SK-N-SH (cell line): Measurements from ENCODE around the gene TTC28. TPM values are rescaled to one million over a fixed set of nuclear protein-coding genes. Genes with fewer than 3 reads are reported as not detected.
A peak's percentile ranks its signal among the peaks of the same experiment; 100 is the strongest.
"Not testable (repeated sequence)": the region's sequence is repeated elsewhere in the genome, so short reads cannot be mapped to it uniquely, and the experiment has no call there.

Experiments
- CTCF ChIA-PET: fragments of 300-600, 350-600 bp; formaldehyde crosslinking; extraction: SDS; loops from one replicate; lab custom pipeline; 2021; lab: Yijun Ruan, JAX
- POLR2A ChIA-PET: fragments of 350-600 bp; sonication (Branson Sonifier 250); formaldehyde crosslinking; extraction: SDS; loops from one replicate; lab custom pipeline; 2020; ENCODE audit warnings: antibody characterized with exemption, inconsistent platforms; lab: Yijun Ruan, JAX
- DNase-seq: peaks from one replicate; pipeline ENCODE4 v3.0.0; 2012
- H2AFZ ChIP-seq: fragments of 200-600 bp; sonication (generic); 2 replicates; pipeline ENCODE4 v1.8.1; 2016; ENCODE audit warnings: antibody characterized with exemption, mild to moderate bottlenecking, low read depth
- H3F3A ChIP-seq: fragments of 200-600 bp; sonication (generic); replicated peaks from 2 replicates; pipeline ENCODE3; 2016; ENCODE audit warnings: antibody characterized with exemption, mild to moderate bottlenecking; ENCODE audit not compliant: insufficient read depth
- H3K27ac ChIP-seq, 2 experiments: fragments of 200-500 bp in 1 of 2; fragments of 200-600 bp in 1 of 2; sonication (Bioruptor generic) in 1 of 2; sonication (generic), shearing (Covaris generic) in 1 of 2; 2 replicates each; pipeline versions ENCODE4 v1.5.1 to v1.6.1; 2014 to 2016; ENCODE audit warnings: low read depth in 2 of 2, inconsistent platforms in 1 of 2, low read length in 1 of 2, mild to moderate bottlenecking in 1 of 2, mixed read lengths in 1 of 2
- H3K27me3 ChIP-seq: fragments of 200-600 bp; sonication (generic), shearing (Covaris generic); 2 replicates; pipeline ENCODE4 v1.6.1; 2016; ENCODE audit warnings: mixed run types; ENCODE audit not compliant: insufficient read depth
- H3K36me3 ChIP-seq, 2 experiments: fragments of 200-500 bp in 1 of 2; fragments of 200-600 bp in 1 of 2; sonication (Bioruptor generic) in 1 of 2; sonication (generic) in 1 of 2; replicated peaks in 1 of 2; 2 replicates each; pipeline versions ENCODE3 to v1.5.1; 2014 to 2016; ENCODE audit warnings: low read length in 1 of 2, mild to moderate bottlenecking in 1 of 2; ENCODE audit not compliant: insufficient read depth in 2 of 2, control insufficient read depth in 1 of 2
- H3K4me1 ChIP-seq, 2 experiments: fragments of 200-500 bp in 1 of 2; fragments of 200-600 bp in 1 of 2; sonication (Bioruptor generic) in 1 of 2; sonication (generic), shearing (Covaris generic) in 1 of 2; 2 replicates each; pipeline versions ENCODE4 v1.5.1 to v1.6.1; 2014 to 2016; ENCODE audit warnings: low read depth in 1 of 2, low read length in 1 of 2, mixed run types in 1 of 2; ENCODE audit not compliant: insufficient read depth in 2 of 2, control insufficient read depth in 1 of 2
- H3K4me2 ChIP-seq: fragments of 200-600 bp; sonication (generic), shearing (Covaris generic); 2 replicates; pipeline ENCODE4 v1.6.1; 2017; ENCODE audit warnings: mixed run types
- H3K4me3 ChIP-seq, 2 experiments: fragments of 200-500 bp in 1 of 2; fragments of 200-600 bp in 1 of 2; sonication (Bioruptor generic) in 1 of 2; sonication (generic), shearing (Covaris generic) in 1 of 2; 2 replicates each; pipeline versions ENCODE4 v1.5.1 to v1.8.1; 2014 to 2016; ENCODE audit warnings: low read depth in 2 of 2, inconsistent platforms in 1 of 2, low read length in 1 of 2, mild to moderate bottlenecking in 1 of 2, mixed read lengths in 1 of 2, moderate library complexity in 1 of 2
- H3K79me2 ChIP-seq: fragments of 200-600 bp; sonication (generic); 2 replicates; pipeline ENCODE4 v1.8.1; 2017; ENCODE audit warnings: mild to moderate bottlenecking; ENCODE audit not compliant: insufficient read depth
- H3K9ac ChIP-seq: fragments of 200-600 bp; sonication (generic); 2 replicates; pipeline ENCODE4 v1.6.1; 2017; ENCODE audit warnings: mixed run types
- H3K9me2 ChIP-seq: fragments of 200-600 bp; sonication (generic); 2 replicates; pipeline ENCODE4 v1.6.1; 2017; ENCODE audit warnings: mixed run types
- H3K9me3 ChIP-seq: fragments of 200-600 bp; sonication (generic); 2 replicates; pipeline ENCODE4 v1.6.1; 2017; ENCODE audit warnings: mixed run types, mild to moderate bottlenecking, moderate library complexity
- H4K20me1 ChIP-seq: fragments of 200-600 bp; sonication (generic); 2 replicates; pipeline ENCODE4 v1.6.1; 2017; ENCODE audit warnings: mild to moderate bottlenecking, mixed run types; ENCODE audit not compliant: insufficient read depth
- EZH2phosphoT487 ChIP-seq: fragments of 200-600 bp; sonication (generic); IDR thresholded peaks from 2 replicates; pipeline ENCODE4 v1.6.1; 2017; ENCODE audit warnings: low read depth, mixed run types, mild to moderate bottlenecking, antibody characterized with exemption, moderate library complexity, borderline replicate concordance
- FOSL2 ChIP-seq: IDR thresholded peaks from 2 replicates; pipeline ENCODE4 v1.4.0; 2012; ENCODE audit warnings: low read depth, mild to moderate bottlenecking, moderate library complexity, borderline replicate concordance
- FOXJ3 ChIP-seq: sonication (generic); formaldehyde crosslinking; IDR thresholded peaks from 2 replicates; pipeline ENCODE4 v1.5.1; 2020; ENCODE audit warnings: mild to moderate bottlenecking, missing genetic modification reagents
- IRF3 ChIP-seq: fragments of 150-350 bp; IDR thresholded peaks from 2 replicates; pipeline ENCODE4 v1.6.1; 2016; ENCODE audit warnings: mild to moderate bottlenecking, low read depth, low read length
- MAX ChIP-seq: IDR thresholded peaks from 2 replicates; pipeline ENCODE4 v1.4.0; 2012; ENCODE audit warnings: low read depth
- NRF1 ChIP-seq: IDR thresholded peaks from 2 replicates; pipeline ENCODE4 v1.6.1; 2012; ENCODE audit warnings: low read depth, mild to moderate bottlenecking, low read length
- RAD21 ChIP-seq: IDR thresholded peaks from 2 replicates; pipeline ENCODE4 v1.6.1; 2012; ENCODE audit warnings: mild to moderate bottlenecking, low read length
- TCF12 ChIP-seq: IDR thresholded peaks from 2 replicates; pipeline ENCODE4 v1.4.0; 2012
- WGBS: methylation state at CpG from one replicate; pipeline ENCODE4 v1.1.6; 2017; ENCODE audit warnings: low lambda C conversion rate; 5-methylcytosine and 5-hydroxymethylcytosine counted together
- polyA plus RNA-seq, 3 experiments: library from polyadenylated mRNA; depleted of rRNA; stranded (reverse); fragments of >200 nt; gene quantifications; 2 replicates each; pipeline ENCODE4 v1.2.3, GENCODE V29; 2012

The TTC28 gene
- polyA plus RNA-seq, 1 of the 3 experiments (the other 2 are of a cell fraction), result 5.9 TPM

- H3K4me2 ChIP-seq, H3K9ac ChIP-seq, DNase-seq, H3K27me3 ChIP-seq, H3K9me3 ChIP-seq, POLR2A ChIA-PET, H2AFZ ChIP-seq, H3K36me3 ChIP-seq, H3K4me3 ChIP-seq, H3F3A ChIP-seq, H3K4me1 ChIP-seq, H3K27ac ChIP-seq, H4K20me1 ChIP-seq, CTCF ChIA-PET, H3K9me2 ChIP-seq: not testable (repeated sequence)
- peaks cover 17% of the 10 kb centered on the region for H3K79me2 ChIP-seq
- 97% methylated on average over 12 of the region's 12 CpGs for WGBS
Observed at GRCh38 chr22:28566920-28567499, 112.6 kb downstream of the TTC28 start.

- peaks cover 6% of the 10 kb centered on the region; the same call in 1 of the 2 replicates for H3K79me2 ChIP-seq
- H3K4me2 ChIP-seq, result no peak overlapping the region
- no peak for TF ChIP-seq TCF12
- no peak for TF ChIP-seq FOSL2
- no peak for TF ChIP-seq RAD21
- TF ChIP-seq FOXJ3 (CRISPR knock-in tag), result no peak
- TF ChIP-seq MAX, result no peak
- TF ChIP-seq NRF1, result no peak
- H3K9me3 ChIP-seq, result no peaks in the 10 kb centered on the region
- H2AFZ ChIP-seq, result no peak overlapping the region
- WGBS, result 90% methylated on average over 2 of the region's 2 CpGs
- ChIA-PET POLR2A (no interaction called here), CTCF (no interaction called here)
- H3K4me1 ChIP-seq, result peaks cover 0 to 11% of the 10 kb centered on the region in 2 experiments; a peak in 1 of 4 replicates
- no peaks in the 10 kb centered on the region for H3K9me2 ChIP-seq
- H3K27me3 ChIP-seq, result no peaks in the 10 kb centered on the region
- no peak for DNase-seq
- H4K20me1 ChIP-seq, result no peaks in the 10 kb centered on the region
- H3K9ac ChIP-seq, result no peak overlapping the region
- H3K4me3 ChIP-seq, result no peak overlapping the region
- peaks cover 12% of the 10 kb centered on the region for H3F3A ChIP-seq
- no peak overlapping the region for H3K27ac ChIP-seq
- no peaks in the 10 kb centered on the region for H3K36me3 ChIP-seq
Observed at GRCh38 chr22:28563636-28564035, 116.0 kb downstream of the TTC28 start.

- Histone ChIP-seq H3K36me3 (no peaks in the 10 kb centered on the region), H3K4me2 (no peak overlapping the region)
- TF ChIP-seq IRF3, result no peak
- no peak for TF ChIP-seq EZH2phosphoT487
- TF ChIP-seq, all 33 proteins: peak for 0
- CTCF ChIA-PET, result no interaction called here
- H3K9me3 ChIP-seq, result no peaks in the 10 kb centered on the region
- WGBS, result 100% methylated on average over 1 of the region's 1 CpG
- H3K27ac ChIP-seq, result no peak overlapping the region
- no peaks in the 10 kb centered on the region for H3K9me2 ChIP-seq
- no peaks in the 10 kb centered on the region for H3K27me3 ChIP-seq
- peaks cover 3% of the 10 kb centered on the region; the same call in 1 of the 2 replicates for H3K79me2 ChIP-seq
- H3K9ac ChIP-seq, result no peak overlapping the region
- H2AFZ ChIP-seq, result no peak overlapping the region
- H3F3A ChIP-seq, result peaks cover 12% of the 10 kb centered on the region
- POLR2A ChIA-PET, result no interaction called here
- H3K4me3 ChIP-seq, result no peak overlapping the region
- DNase-seq, result no peak
- H4K20me1 ChIP-seq, result no peaks in the 10 kb centered on the region
- peaks cover 0 to 11% of the 10 kb centered on the region in 2 experiments; a peak in 1 of 4 replicates for H3K4me1 ChIP-seq
Observed at GRCh38 chr22:28562324-28562723, 117.3 kb downstream of the TTC28 start.

GRCh38 chr22:28560743-28561101 is 118.9 kb downstream of the TTC28 start:
- POLR2A ChIA-PET, result not testable (repeated sequence)
- WGBS, result 96% methylated on average over 5 of the region's 5 CpGs

More at GRCh38 chr22:28560743-28561101, 118.9 kb downstream of the TTC28 start:
- peak overlapping the region in 1 of 2 experiments; percentile 72; a peak in 2 of 4 replicates for H3K27ac ChIP-seq
- peaks cover 0 to 11% of the 10 kb centered on the region in 2 experiments; a peak in 1 of 4 replicates for H3K4me1 ChIP-seq
- H3K9ac ChIP-seq, H3K36me3 ChIP-seq, H3K79me2 ChIP-seq, H3K27me3 ChIP-seq, H3K9me3 ChIP-seq, H2AFZ ChIP-seq, DNase-seq, H4K20me1 ChIP-seq, CTCF ChIA-PET, H3K4me3 ChIP-seq, H3K9me2 ChIP-seq: not testable (repeated sequence)
- peaks cover 12% of the 10 kb centered on the region for H3F3A ChIP-seq
- H3K4me2 ChIP-seq, result 0 out of 2 replicates have a peak overlapping the region, but pooled peaks have one; percentile 16
